HG03039 (cell line): ENCODE results near the gene CRIM1.

Experiments
- ATAC-seq: cut with Tn5 transposase; IDR thresholded peaks from one replicate; pipeline ENCODE4 v1.9.1; 2021; ENCODE audit warnings: mild to moderate bottlenecking, moderate library complexity; ENCODE audit not compliant: unreplicated experiment

CRIM1 gene

DNA sequence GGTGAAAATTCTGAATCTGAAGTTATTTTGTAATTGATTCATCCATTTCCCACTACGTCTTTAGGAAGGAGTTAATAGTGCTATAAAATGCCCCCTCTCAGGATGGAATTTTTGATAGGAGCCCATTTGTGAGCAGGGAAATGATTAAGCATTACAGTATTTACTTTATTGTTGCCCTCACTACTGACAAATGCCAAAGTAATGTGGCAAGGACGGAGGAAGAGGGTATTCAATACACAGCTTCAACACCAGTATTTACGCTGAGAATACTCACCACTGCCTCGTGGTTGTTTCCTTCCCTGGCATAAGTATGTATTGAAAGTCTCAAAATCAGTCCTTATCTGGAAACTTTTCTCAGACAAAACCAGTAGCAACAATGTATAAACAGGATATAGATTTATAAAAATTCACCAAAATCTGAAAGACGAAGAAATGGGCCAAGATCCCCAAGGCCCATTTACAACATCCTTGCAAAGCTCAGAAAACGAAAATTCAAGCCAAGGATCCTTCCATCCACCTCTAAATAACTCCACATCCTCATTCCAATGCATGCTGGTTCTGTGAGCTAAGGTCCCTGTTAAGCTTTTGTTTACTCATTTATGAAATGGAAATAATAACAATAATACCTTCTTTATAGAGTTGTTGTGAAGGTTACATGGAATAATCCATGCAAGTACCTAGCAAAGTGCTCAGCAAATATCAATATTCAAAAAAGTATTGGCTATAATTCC is 213.1 kb downstream of the CRIM1 start:
- ATAC-seq, result no peak

DNA sequence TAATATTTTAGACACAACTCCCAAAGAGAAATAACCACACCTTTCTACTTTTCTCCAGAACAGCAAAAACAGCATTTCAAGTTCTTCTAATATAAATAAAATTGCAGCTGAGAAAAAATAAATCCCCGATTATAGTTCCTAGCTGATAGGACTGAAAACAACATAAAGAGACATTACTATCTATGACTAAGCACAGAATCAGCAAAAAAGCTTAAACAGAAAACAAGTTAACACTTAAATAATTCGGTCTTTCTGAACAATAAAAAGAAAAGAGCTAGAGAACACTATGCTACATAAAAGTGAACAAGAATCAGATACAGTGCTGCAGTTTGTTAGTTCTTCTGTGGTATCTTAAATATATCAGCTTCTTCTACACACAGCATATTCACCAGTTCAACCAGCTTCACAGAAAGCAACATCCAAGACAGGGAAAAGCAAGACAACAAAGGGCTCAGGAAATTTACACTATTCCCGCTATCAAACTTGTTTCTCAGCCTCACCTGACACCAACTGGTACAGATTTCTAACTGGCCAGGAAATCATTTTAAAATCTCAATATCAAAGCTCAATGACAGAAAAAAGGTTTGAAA is 213.8 kb downstream of the CRIM1 start:
- ATAC-seq, result no peak

DNA sequence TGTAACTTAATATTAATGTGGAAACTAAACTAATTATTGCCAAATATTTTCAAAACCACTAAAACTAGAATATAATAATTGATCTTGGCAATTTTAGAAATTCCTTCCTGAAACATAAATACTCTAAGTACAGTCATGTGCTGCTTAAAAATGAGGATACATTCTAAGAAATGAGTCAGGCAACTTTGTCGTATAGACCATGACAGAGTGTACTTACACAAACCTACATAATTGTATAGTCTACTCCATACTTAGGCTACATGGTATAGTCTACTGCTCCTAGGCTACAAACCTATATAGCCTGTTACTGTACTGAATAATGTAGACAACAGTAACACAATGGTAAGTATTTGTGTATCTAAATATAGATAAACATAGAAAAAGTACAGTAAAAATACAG is 214.8 kb downstream of the CRIM1 start:
- ATAC-seq, result no peak

DNA sequence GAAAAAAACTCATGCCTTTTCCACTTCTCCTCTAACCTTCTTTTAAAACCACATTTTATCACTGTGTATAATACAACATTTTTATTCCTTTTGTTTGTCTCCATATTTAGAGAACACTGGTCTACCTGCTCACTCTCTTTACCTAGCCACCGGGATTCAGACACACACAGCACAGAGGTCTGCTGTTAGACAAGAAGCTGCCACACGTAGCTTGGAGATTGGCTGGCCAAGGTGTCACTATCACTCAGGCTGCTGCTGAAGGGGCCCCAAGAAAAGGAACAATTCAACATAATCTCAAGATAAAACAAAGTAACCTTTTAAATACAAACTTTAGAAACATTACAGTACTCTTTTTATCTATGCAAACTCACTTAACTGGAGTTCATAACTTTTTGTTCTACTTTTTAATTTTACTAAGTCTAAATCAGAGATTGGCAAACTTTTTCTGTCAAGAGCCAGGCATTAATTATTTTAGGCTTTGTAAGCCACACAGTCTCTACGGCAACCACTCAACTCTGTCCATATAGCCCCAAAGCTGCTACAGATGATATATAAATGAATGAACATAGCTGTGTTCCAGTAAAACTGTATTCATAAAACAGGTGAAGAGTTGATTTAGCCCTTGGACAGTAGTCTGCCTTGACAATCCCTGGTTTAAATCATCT is 216.6 kb downstream of the CRIM1 start:
- ATAC-seq, result no peak

DNA sequence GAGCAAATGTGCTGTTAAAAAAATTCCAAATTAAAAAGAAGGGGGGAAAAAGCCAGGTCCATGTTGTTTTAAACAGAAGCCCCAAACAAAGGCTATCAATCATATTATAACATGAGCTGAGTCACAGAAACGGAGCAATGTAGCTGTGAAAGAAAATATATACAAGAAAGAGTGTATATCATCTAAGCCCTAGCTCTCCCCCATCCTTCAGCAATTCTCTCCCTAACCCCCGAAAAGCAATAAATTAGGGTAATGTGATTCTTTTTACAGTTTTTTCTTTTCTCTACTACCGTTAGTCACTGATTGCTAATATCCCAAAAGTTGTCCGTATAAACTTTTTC is 217.1 kb downstream of the CRIM1 start:
- ATAC-seq, result no peak

DNA sequence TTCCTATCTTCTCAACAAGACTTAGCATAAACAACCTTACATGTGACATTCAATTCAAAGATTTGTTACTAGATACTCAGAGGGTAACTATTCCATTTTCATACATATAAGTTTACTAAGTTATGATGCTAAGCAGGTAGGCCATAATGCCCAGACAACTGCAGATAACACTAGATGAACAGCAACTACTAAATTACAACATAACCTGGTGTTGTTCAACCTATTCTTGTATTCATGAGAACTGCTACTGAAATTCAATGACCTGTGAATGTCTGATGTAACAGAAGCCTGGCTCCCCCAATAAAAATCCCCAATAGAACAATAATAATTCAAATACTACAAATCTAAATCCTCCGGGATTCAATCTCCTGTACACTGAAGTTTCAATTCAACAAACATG is 217.6 kb downstream of the CRIM1 start:
- ATAC-seq, result no peak

DNA sequence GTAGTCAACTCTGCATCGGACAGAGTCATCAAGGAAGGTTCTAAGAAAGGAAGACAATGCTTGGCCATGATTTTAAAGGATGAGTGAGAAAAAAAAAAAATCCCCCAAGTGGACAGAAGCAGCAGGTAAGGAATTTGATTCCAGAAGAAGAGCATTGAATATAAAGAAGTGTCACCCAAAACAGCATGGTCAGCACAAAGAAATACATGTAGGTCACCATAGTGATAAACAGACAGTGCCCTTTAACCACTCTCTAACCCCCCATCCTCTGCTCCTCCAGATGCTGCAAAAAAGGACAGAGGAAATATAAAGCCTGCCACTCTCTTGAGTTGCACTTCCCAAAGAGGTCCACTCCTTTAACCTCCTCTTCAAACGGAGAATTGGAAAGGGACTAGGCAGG is 219.0 kb downstream of the CRIM1 start:
- no peak for ATAC-seq

DNA sequence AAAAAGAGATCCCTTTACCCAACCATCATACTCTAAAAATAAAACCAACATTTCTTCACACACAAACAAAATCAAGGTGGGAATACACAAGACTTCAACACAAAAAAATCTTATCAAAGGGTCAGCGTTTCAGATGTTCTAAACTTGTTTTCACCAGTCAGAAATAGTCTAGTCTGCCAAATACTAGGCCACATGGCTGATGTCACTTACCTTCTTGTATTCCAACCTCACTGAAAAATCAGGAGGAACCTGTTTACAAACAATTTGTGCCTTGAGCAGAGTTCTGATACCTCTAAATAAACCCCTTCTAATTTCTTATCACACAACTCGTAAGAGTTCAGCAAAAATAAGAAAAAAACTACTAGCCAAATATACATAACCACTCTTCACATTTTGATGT is 222.3 kb downstream of the CRIM1 start:
- no peak for ATAC-seq

DNA sequence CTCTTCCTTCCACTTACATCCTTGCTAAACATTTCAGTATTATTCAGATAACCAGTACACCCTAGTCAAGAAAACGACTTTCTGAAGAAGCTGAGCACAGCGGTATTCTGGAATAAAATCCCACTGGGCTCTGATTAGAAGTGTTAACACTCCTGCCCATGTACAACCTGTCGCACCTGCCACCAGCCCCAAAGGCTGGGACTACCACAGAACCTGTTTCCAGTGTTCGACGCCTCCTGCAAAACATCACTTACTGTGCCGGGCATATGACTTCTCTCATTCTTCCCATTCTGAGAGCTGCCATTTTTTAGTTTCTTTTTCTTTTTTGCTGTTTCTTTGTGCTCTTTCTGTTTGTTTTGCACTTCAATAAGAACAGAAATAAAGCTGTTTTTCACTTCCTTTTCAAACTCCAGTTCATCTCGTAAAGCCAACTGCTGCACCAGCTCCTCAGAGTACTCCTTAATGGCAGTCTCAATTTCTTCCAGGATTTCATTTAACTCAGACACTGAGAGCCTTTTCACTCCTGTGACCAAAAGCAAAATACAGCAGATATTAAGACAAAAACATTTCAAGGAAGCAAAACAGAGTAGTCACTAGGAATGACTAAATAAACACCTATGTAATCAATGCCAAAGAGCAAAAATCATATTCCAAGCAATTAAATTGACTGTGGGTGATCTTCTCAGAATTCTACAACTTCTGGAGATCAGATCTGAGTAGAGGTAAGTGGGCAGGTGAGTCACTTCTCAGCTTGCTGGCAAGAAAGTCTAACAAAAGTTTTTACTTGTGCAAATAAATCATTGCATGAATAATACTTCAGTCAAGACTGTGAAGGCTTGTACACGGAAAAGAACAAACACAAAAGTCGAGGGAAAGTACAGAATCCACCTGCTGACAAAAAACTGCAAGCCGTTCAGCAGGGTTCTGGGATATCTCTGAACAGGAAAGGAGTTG is 223.0 kb downstream of the CRIM1 start:
- ATAC-seq, result no peak

DNA sequence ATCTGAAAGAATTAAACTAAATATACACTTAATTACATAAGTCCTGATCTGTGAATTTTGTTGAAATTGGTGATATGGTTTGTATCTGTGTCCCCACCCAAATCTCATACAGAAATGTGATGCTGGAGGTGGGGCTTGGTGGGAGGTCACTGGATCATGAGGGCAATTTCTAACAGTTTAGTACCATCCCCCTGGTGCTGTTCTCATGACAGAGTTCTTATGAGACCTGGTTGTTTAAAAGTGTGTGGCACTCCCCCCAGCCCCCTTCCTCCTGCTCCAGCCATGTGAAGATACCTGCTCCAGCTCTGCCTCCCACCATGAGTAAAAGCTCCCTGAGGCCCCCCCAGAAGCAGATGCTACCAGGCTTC is 223.7 kb downstream of the CRIM1 start:
- ATAC-seq, result no peak

DNA sequence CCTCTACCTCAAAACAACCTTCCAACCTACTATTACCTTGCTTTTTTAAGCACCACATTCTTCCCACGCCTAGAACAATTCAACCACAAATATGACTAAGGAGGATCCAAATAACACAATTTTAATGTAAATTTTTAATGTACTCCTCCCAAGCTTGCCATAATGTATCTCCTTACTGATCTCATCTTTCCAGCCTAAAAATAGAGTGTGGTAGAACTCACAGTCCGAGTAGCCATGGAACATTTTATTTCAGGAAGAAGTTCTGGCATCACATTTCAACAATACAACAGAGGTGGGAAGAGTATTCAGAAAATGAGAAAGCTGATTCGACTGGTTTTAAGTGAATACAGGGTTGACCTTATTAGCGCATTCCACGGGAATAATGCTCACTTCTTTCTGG is 227.0 kb downstream of the CRIM1 start:
- ATAC-seq, result no peak

DNA sequence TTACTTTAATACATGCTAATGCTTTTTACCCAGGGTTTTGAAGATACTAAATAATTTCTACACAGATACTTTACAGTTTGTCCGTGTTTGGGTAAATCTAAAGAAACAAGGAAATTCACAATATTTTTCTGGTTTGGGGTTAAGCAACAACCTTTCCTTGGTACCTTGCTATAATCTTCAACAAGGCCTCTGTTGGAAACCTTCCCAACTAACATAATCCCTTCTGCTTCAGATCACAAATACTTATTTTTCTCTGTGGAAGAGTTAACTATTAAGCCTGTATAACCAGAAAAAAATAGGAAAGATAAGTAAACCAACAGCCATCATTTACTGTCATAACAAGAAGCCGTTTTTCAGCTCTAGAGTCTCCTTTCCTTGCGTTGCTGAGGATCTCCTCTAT is 227.4 kb downstream of the CRIM1 start:
- no peak for ATAC-seq

DNA sequence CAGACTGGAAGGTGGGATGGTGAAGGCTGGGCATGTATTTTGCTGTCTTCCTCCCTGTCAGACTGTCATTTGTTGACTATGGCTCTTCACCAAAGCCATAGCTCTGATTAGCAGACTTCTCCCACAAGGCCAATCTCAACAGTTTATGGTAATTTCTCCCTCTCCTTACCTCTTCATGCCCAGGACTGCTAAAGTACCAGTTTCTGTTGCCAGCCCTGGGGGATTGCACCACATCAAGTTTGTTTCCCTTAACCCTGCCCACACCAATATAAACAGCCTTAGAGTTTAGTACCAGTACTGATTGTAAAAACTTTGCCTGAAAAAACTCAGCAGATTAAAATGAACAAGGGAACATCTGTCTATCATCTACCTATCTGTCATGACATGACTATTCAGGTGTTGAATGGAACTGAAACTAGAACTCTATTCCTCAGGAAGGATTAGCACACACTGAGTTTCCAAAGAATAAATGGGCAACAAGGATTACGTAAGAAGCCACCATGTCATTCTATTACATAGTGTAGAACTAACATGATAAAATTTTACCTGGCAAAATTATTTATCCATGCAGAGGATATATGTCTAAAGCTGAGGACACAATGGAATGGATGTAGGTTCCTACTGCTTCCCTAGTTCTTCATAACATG is 228.7 kb downstream of the CRIM1 start:
- no peak for ATAC-seq

DNA sequence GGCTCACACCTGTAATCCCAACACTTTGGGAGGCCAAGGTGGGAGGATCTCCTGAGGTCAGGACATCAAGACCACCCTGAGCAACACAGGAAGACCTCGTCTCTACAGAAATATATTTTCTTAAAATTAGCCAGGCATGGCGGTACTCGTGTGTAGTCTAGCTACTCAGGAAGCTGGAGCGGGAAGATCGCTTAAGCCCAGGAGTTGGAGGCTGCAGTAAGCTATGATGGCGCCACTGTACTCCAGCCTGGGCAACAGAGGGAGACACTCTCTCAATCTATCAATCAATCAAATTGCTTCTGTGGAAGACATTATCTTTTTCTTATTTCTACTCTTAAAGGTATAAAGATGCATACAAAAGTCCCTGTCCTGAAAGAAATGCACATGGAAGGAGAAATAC is 231.1 kb downstream of the CRIM1 start:
- no peak for ATAC-seq

DNA sequence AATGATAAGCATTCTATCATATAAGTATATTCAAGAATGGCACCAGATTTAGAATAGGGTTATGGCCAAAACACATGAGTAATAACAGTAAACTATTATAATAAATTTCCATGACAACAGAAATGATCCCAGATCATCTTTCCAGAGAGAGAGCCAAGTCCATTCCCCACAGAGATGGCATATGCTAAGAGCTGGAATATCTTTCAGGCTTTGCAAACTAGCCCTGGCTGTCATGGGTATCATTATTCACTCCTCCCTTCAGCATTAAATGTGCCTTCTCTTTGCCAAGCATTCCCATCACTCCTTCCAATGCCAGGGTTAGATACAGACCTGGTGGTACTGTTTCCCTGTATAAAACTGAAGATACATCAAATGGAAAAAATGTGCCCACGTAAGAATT is 231.5 kb downstream of the CRIM1 start:
- no peak for ATAC-seq

DNA sequence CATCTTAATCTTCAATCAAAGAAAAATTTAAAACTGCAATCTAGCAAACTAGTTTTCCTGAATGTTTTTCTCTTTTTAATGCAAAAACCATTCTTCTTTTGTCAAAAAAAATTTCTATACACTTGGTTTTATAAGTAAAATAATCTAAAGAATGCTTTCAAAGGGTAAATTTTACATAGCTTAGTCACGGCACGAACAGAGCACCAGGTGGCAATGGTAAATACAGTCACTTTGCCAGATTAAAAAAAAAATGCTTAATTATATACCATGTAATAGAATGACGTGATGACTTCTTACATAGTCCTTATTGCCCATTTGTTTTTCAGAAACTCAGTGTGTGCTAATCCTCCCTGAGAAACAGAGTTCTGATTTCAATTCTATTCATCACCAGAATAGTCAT is 232.0 kb downstream of the CRIM1 start:
- no peak for ATAC-seq

DNA sequence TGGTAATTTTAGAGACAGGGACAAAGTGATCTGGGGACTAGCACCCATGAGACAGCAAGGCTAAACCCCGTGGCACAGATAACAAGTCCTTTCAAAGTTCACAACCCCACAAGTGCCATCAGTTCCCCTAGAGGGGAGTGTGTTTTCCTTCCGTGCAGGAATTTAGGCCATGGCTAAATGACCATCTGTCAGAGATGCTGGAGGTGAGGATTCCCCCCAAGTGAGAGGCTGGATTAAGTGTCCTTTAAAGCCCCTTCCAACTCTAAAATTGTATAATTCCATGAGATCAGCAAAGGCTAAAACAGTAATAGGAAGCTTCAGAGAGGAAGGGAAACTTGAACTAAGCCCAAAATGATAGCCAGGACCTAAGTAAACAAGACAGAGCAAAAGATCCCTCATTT is 233.7 kb downstream of the CRIM1 start:
- ATAC-seq, result no peak

DNA sequence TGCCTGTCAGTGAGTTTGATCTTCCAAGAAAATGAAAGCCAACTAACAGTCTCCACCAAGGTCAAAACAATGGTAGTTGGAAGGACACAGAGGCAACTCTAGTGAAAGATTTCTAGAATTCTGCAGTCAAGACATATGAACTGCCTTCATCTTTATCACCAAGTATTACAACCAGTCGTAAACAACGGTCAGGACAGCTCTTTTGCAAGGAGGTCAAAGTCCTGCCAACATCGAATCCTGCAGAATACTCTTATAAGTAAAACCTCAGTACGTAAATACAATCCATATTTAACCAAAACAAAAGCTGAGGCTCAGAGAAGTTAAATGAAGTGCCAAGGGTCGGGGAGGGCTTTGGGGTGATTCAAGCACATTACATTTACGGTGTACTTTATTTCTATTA is 239.3 kb downstream of the CRIM1 start:
- ATAC-seq, result no peak

DNA sequence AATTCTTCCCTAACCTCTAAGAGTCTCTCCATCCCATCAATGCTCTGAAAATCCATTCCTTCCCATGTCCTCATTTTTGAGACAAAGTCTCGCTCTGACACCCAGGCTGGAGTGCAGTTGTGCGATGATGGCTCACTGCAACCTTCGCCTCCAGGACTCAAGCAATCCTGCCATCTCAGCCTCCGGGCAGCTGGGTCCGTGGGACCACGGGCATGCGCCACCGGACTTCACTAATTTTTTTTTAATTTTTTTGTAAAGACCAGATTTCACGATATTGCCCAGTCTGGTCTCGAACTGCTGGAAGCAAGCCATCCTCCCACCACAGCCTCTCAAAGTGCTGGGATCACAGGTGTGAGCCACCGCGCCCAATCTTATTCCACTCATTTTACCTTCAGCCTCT is 240.8 kb downstream of the CRIM1 start:
- ATAC-seq, result no peak

DNA sequence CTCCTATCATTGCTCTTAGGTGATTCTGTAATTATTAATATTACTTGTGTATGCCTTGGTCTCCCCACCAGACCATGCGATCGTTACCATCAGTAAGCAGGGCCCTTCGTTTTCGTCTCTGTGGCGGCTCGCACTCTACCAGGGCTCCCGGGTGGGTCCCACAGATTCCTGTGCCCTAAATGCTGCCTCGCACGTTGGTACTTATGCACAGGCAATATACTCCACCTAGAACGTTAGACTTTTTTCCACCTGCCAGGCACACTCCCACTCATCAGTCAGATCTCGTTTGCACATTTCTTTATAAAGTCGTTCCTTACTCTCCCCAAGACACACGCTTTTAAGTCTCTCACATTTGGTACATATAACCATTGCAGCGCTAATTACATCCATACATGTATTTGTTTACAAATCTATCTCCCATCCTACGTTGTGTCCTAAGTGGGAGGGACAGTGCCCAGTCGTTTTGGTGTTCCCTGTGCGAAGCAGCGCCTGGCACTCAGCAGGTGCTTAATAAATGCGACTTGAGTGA is 241.5 kb downstream of the CRIM1 start:
- no peak for ATAC-seq
